Measurements from ENCODE around the gene BLVRB. TPM values are rescaled to one million over a fixed set of nuclear protein-coding genes. Genes with fewer than 3 reads are reported as not detected.

The BLVRB gene
- polyA plus RNA-seq, 1 of the 3 experiments (the other 2 are of a cell fraction): 85.9 TPM

DNA sequence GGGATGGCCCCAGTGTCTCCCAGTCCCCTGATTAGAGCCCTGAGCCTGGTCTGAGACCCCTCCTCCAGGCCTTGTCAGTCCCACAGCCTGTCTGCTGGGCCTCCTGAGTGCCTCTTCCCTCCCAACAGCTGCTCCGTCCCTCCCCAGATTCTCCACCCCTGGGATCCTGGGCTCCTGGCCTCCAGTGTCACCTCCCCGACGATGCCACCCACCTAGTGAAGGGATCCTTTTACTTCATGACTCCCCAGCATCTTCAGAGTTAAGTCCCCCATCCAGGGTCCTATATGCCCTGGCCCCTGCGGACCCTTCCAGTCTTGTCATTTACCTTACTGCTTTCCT lies 47.9 kb downstream of the BLVRB start:
- Histone ChIP-seq H3K79me2 (ENCODE audit: insufficient read depth) (peaks cover 12% of the 10 kb centered on the region), H2AFZ (ENCODE audit: low read depth) (no peak overlapping the region), H3K36me3 (replicated peaks in 1 of 2; ENCODE audit: control insufficient read depth in 1 of 2, insufficient read depth in 2 of 2, low read length in 1 of 2) (peaks cover 4 to 7% of the 10 kb centered on the region in 2 experiments), H3K4me3 (ENCODE audit: low read depth in 2 of 2, low read length in 1 of 2) (no peak overlapping the region), H3K9me3 (no peaks in the 10 kb centered on the region), H3K27ac (ENCODE audit: low read depth in 2 of 2, low read length in 1 of 2) (no peak overlapping the region), H3K9ac (no peak overlapping the region), H4K20me1 (ENCODE audit: insufficient read depth) (no peaks in the 10 kb centered on the region), H3K27me3 (ENCODE audit: insufficient read depth) (no peaks in the 10 kb centered on the region), H3K4me1 (ENCODE audit: control insufficient read depth in 1 of 2, insufficient read depth in 2 of 2, low read depth in 1 of 2, low read length in 1 of 2) (peaks cover 5 to 6% of the 10 kb centered on the region in 2 experiments; a peak in 3 of 4 replicates), H3K9me2 (no peaks in the 10 kb centered on the region), H3K4me2 (no peak overlapping the region), H3F3A (replicated peaks; ENCODE audit: insufficient read depth) (peaks cover 26% of the 10 kb centered on the region)
- no peak for DNase-seq
- CTCF ChIA-PET: interaction anchor here (0.6 to 1.4 kb wide), 3 partner anchors 27 to 278 kb away, joined by 3 to 4 read pairs (median 3); no protein-coding TSS in a partner anchor
- TF ChIP-seq, protein P1, sequence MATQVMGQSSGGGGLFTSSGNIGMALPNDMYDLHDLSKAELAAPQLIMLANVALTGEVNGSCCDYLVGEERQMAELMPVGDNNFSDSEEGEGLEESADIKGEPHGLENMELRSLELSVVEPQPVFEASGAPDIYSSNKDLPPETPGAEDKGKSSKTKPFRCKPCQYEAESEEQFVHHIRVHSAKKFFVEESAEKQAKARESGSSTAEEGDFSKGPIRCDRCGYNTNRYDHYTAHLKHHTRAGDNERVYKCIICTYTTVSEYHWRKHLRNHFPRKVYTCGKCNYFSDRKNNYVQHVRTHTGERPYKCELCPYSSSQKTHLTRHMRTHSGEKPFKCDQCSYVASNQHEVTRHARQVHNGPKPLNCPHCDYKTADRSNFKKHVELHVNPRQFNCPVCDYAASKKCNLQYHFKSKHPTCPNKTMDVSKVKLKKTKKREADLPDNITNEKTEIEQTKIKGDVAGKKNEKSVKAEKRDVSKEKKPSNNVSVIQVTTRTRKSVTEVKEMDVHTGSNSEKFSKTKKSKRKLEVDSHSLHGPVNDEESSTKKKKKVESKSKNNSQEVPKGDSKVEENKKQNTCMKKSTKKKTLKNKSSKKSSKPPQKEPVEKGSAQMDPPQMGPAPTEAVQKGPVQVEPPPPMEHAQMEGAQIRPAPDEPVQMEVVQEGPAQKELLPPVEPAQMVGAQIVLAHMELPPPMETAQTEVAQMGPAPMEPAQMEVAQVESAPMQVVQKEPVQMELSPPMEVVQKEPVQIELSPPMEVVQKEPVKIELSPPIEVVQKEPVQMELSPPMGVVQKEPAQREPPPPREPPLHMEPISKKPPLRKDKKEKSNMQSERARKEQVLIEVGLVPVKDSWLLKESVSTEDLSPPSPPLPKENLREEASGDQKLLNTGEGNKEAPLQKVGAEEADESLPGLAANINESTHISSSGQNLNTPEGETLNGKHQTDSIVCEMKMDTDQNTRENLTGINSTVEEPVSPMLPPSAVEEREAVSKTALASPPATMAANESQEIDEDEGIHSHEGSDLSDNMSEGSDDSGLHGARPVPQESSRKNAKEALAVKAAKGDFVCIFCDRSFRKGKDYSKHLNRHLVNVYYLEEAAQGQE (IDR thresholded peaks at IDR 0.05; ENCODE audit: low read depth, low read length): no peak
- TF ChIP-seq, protein P2, sequence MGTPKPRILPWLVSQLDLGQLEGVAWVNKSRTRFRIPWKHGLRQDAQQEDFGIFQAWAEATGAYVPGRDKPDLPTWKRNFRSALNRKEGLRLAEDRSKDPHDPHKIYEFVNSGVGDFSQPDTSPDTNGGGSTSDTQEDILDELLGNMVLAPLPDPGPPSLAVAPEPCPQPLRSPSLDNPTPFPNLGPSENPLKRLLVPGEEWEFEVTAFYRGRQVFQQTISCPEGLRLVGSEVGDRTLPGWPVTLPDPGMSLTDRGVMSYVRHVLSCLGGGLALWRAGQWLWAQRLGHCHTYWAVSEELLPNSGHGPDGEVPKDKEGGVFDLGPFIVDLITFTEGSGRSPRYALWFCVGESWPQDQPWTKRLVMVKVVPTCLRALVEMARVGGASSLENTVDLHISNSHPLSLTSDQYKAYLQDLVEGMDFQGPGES (IDR thresholded peaks at IDR 0.05; ENCODE audit: low read depth, low read length): no peak
- TF ChIP-seq JUND (IDR thresholded peaks at IDR 0.05) (no peak), RFX5 (IDR thresholded peaks at IDR 0.05; ENCODE audit: low read length) (no peak), MXI1 (IDR thresholded peaks at IDR 0.05; ENCODE audit: low read depth, low read length) (no peak), EP300 (IDR thresholded peaks at IDR 0.05; ENCODE audit: borderline replicate concordance in 1 of 2, low read depth in 1 of 2, low read length in 1 of 2) (no peak), FOXM1 (IDR thresholded peaks at IDR 0.05; ENCODE audit: low read depth) (no peak), EZH2phosphoT487 (IDR thresholded peaks at IDR 0.05; ENCODE audit: borderline replicate concordance, low read depth) (no peak), NFIC (IDR thresholded peaks at IDR 0.05; ENCODE audit: borderline replicate concordance) (no peak), GABPA (IDR thresholded peaks at IDR 0.05; ENCODE audit: low read depth) (no peak), MEF2A (IDR thresholded peaks at IDR 0.05; ENCODE audit: borderline replicate concordance, low read depth) (no peak)
- TF ChIP-seq, protein P3, sequence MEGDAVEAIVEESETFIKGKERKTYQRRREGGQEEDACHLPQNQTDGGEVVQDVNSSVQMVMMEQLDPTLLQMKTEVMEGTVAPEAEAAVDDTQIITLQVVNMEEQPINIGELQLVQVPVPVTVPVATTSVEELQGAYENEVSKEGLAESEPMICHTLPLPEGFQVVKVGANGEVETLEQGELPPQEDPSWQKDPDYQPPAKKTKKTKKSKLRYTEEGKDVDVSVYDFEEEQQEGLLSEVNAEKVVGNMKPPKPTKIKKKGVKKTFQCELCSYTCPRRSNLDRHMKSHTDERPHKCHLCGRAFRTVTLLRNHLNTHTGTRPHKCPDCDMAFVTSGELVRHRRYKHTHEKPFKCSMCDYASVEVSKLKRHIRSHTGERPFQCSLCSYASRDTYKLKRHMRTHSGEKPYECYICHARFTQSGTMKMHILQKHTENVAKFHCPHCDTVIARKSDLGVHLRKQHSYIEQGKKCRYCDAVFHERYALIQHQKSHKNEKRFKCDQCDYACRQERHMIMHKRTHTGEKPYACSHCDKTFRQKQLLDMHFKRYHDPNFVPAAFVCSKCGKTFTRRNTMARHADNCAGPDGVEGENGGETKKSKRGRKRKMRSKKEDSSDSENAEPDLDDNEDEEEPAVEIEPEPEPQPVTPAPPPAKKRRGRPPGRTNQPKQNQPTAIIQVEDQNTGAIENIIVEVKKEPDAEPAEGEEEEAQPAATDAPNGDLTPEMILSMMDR (IDR thresholded peaks at IDR 0.05): no peak
- TF ChIP-seq, protein P4, sequence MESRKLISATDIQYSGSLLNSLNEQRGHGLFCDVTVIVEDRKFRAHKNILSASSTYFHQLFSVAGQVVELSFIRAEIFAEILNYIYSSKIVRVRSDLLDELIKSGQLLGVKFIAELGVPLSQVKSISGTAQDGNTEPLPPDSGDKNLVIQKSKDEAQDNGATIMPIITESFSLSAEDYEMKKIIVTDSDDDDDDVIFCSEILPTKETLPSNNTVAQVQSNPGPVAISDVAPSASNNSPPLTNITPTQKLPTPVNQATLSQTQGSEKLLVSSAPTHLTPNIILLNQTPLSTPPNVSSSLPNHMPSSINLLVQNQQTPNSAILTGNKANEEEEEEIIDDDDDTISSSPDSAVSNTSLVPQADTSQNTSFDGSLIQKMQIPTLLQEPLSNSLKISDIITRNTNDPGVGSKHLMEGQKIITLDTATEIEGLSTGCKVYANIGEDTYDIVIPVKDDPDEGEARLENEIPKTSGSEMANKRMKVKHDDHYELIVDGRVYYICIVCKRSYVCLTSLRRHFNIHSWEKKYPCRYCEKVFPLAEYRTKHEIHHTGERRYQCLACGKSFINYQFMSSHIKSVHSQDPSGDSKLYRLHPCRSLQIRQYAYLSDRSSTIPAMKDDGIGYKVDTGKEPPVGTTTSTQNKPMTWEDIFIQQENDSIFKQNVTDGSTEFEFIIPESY (IDR thresholded peaks at IDR 0.05; ENCODE audit: borderline replicate concordance, low read depth): no peak
- TF ChIP-seq, protein P5, sequence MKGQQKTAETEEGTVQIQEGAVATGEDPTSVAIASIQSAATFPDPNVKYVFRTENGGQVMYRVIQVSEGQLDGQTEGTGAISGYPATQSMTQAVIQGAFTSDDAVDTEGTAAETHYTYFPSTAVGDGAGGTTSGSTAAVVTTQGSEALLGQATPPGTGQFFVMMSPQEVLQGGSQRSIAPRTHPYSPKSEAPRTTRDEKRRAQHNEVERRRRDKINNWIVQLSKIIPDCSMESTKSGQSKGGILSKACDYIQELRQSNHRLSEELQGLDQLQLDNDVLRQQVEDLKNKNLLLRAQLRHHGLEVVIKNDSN (IDR thresholded peaks at IDR 0.05; ENCODE audit: borderline replicate concordance, low read depth): no peak
- TF ChIP-seq, protein P6, sequence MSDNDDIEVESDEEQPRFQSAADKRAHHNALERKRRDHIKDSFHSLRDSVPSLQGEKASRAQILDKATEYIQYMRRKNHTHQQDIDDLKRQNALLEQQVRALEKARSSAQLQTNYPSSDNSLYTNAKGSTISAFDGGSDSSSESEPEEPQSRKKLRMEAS (IDR thresholded peaks at IDR 0.05; ENCODE audit: low read depth): no peak
- POLR2A ChIA-PET: no interaction called here
- 88% methylated on average over 4 of the region's 4 CpGs for WGBS (ENCODE audit: low lambda C conversion rate)

Measured in SK-N-SH (cell line).